Erythroblast (primary cell): ENCODE measurements around the gene MKX.

Experiments
- GATA1 ChIP-seq: IDR thresholded peaks from 2 replicates; pipeline ENCODE4 v1.6.1; 2011; ENCODE audit warnings: low read depth, mild to moderate bottlenecking, control low read depth, low read length, moderate library complexity
- POLR2A ChIP-seq: IDR thresholded peaks from 2 replicates; pipeline ENCODE4 v1.6.1; 2011; ENCODE audit warnings: mild to moderate bottlenecking, low read length

DNA sequence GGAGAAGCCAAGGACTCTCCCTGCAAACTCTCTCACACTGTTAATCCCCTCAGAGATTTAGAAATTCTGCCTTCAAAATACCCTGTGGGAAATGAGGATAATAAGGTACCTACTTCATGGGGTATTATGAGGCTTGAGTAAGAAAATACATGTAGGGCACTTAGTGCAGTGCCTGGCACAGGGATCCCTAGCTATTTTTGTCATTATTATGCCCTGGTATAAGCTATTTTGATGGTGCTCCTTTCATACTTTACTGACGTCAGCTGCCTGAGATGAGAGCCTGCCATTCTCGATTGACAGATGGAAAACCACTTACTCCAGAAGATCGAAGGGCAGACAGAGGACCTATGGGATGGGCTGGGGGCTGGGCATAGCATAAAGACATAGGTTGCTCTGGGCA, 30.1 kb downstream of the MKX start:
- TF ChIP-seq POLR2A (no peak), GATA1 (no peak)
